HCT116 (cell line): Measurements from ENCODE around the gene CCDC38. TPM values are rescaled to one million over a fixed set of nuclear protein-coding genes. Genes with fewer than 3 reads are reported as not detected.

Source experiments
- ATAC-seq: fragments of 200-7000 bp; cut with Tn5 transposase; 2 replicates; pipeline ENCODE4 v1.9.1; 2020; ENCODE audit warnings: mild to moderate bottlenecking, moderate library complexity
- BruUV-seq: library from RNA; stranded (reverse); fragments of 400-500 nt; replicated peaks from 2 replicates; lab custom pipeline; 2021; lab: Mats Ljungman, UMichigan
- CTCF ChIA-PET: fragments of 300-600 bp; sonication (Branson Sonifier 250); formaldehyde crosslinking; loops from one replicate; lab custom pipeline; 2021; ENCODE audit warnings: antibody characterized with exemption; lab: Charles Lee
- POLR2A ChIA-PET: fragments of 300-600, 350-600 bp; sonication (Branson Sonifier 250); formaldehyde crosslinking; loops from one replicate; lab custom pipeline; 2021; ENCODE audit warnings: antibody characterized with exemption; lab: Charles Lee
- RAD21 ChIA-PET, 2 experiments: fragments of 300-600 bp; sonication (Branson Sonifier 250); formaldehyde crosslinking; loops; one replicate each; lab custom pipeline; 2023; ENCODE audit warnings: low total read pairs in 2 of 2; ENCODE audit not compliant: uncharacterized antibody in 2 of 2, unreplicated experiment in 2 of 2, low non-redundant PET in 1 of 2; lab: Charles Lee
- DNase-seq: peaks from one replicate; pipeline ENCODE4 v3.0.0-alpha.2; 2010; ENCODE audit warnings: low read depth, low spot score
- H2AFZ ChIP-seq: fragments of 200-600 bp; shearing (Covaris generic), sonication (generic); 2 replicates; pipeline ENCODE4 v1.6.1; 2017; ENCODE audit warnings: low read depth, mixed run types, mixed read lengths, antibody characterized with exemption, low read length; ENCODE audit not compliant: poor library complexity, severe bottlenecking
- H3K27ac ChIP-seq: 2 replicates; pipeline ENCODE4 v1.5.1; 2012; ENCODE audit warnings: low read depth, low read length
- H3K27me3 ChIP-seq: fragments of 200-600 bp; sonication (generic); 2 replicates; pipeline ENCODE4 v1.6.1; 2016; ENCODE audit warnings: mixed run types, low read length, mixed read lengths; ENCODE audit not compliant: insufficient read depth
- H3K36me3 ChIP-seq, 2 experiments: fragments of 200-500 bp in 1 of 2; fragments of 200-600 bp in 1 of 2; sonication (Bioruptor generic) in 1 of 2; sonication (generic) in 1 of 2; 2 replicates each; pipeline versions ENCODE4 v1.5.1 to v1.6.1; 2014 to 2016; ENCODE audit warnings: low read length in 2 of 2, inconsistent platforms in 1 of 2, mixed read lengths in 1 of 2, mixed run types in 1 of 2; ENCODE audit not compliant: insufficient read depth in 2 of 2, control insufficient read depth in 1 of 2
- H3K4me1 ChIP-seq, 2 experiments: fragments of 200-600 bp in 1 of 2; sonication (generic) in 1 of 2; 2 replicates each; pipeline versions ENCODE4 v1.5.1 to v1.6.1; 2012 to 2017; ENCODE audit warnings: low read length in 2 of 2, inconsistent platforms in 1 of 2, mild to moderate bottlenecking in 1 of 2, mixed read lengths in 1 of 2, mixed run types in 1 of 2, moderate library complexity in 1 of 2; ENCODE audit not compliant: insufficient read depth in 2 of 2, control insufficient read depth in 1 of 2
- H3K4me2 ChIP-seq: fragments of 200-600 bp; sonication (generic); 2 replicates; pipeline ENCODE4 v1.6.1; 2017; ENCODE audit warnings: mixed run types, low read length, mixed read lengths
- H3K4me3 ChIP-seq, 2 experiments: fragments of 200-600 bp in 1 of 2; sonication (generic) in 1 of 2; replicated peaks in 1 of 2; 2 replicates each; pipeline ENCODE4 v1.5.1; 2011 to 2016; ENCODE audit warnings: low read length in 2 of 2, control low read depth in 1 of 2, low read depth in 1 of 2, mild to moderate bottlenecking in 1 of 2, mixed read lengths in 1 of 2, mixed run types in 1 of 2
- H3K79me2 ChIP-seq: fragments of 200-600 bp; sonication (generic); 2 replicates; pipeline ENCODE4 v1.6.1; 2017; ENCODE audit warnings: mild to moderate bottlenecking, mixed run types, low read length, moderate library complexity, mixed read lengths; ENCODE audit not compliant: insufficient read depth
- H3K9ac ChIP-seq: fragments of 200-600 bp; sonication (generic); 2 replicates; pipeline ENCODE4 v1.6.1; 2016; ENCODE audit warnings: low read length, mixed read lengths
- H3K9me2 ChIP-seq: fragments of 200-600 bp; sonication (generic), shearing (Covaris generic); 2 replicates; pipeline ENCODE4 v1.6.1; 2017; ENCODE audit warnings: mixed run types, mild to moderate bottlenecking, moderate library complexity; ENCODE audit not compliant: insufficient read depth
- H3K9me3 ChIP-seq, 2 experiments: fragments of 200-500 bp in 1 of 2; fragments of 200-600 bp in 1 of 2; sonication (Bioruptor generic) in 1 of 2; sonication (generic) in 1 of 2; 2 replicates each; pipeline ENCODE4 v1.6.1; 2014 to 2017; ENCODE audit warnings: low read length in 2 of 2, mixed read lengths in 2 of 2, inconsistent platforms in 1 of 2, low read depth in 1 of 2, mild to moderate bottlenecking in 1 of 2, mixed run types in 1 of 2, moderate library complexity in 1 of 2; ENCODE audit not compliant: control insufficient read depth in 1 of 2, insufficient read depth in 1 of 2
- H4K20me1 ChIP-seq: fragments of 200-600 bp; sonication (generic), shearing (Covaris generic); 2 replicates; pipeline ENCODE4 v1.6.1; 2017; ENCODE audit warnings: mixed run types, mild to moderate bottlenecking, moderate library complexity; ENCODE audit not compliant: insufficient read depth
- CBX3 ChIP-seq: IDR thresholded peaks from 2 replicates; pipeline ENCODE4 v1.6.1; 2012; ENCODE audit warnings: low read depth
- CEBPB ChIP-seq: IDR thresholded peaks from 2 replicates; pipeline ENCODE4 v1.6.1; 2012; ENCODE audit warnings: low read depth
- CTCF ChIP-seq, 3 experiments: fragments of 200-600 bp in 1 of 3; sonication (generic) in 1 of 3; IDR thresholded peaks in 2 of 3; conservative IDR thresholded peaks in 1 of 3; 2 replicates each; pipeline ENCODE4 v1.5.1; 2012 to 2017; ENCODE audit warnings: low read depth in 2 of 3, low read length in 2 of 3, antibody characterized with exemption in 1 of 3, borderline replicate concordance in 1 of 3, control low read depth in 1 of 3, mild to moderate bottlenecking in 1 of 3, mixed read lengths in 1 of 3, mixed run types in 1 of 3, moderate library complexity in 1 of 3; ENCODE audit not compliant: insufficient read depth in 1 of 3
- ELF1 ChIP-seq: IDR thresholded peaks from 2 replicates; pipeline ENCODE4 v1.6.1; 2012; ENCODE audit warnings: low read depth, borderline replicate concordance
- FOSL1 ChIP-seq: IDR thresholded peaks from 2 replicates; pipeline ENCODE4 v1.6.1; 2012; ENCODE audit warnings: low read depth
- JUND ChIP-seq: IDR thresholded peaks from 2 replicates; pipeline ENCODE4 v1.6.1; 2012
- POLR2AphosphoS5 ChIP-seq: IDR thresholded peaks from 2 replicates; pipeline ENCODE4 v1.6.1; 2011; ENCODE audit warnings: mild to moderate bottlenecking, low read depth, low read length, moderate library complexity
- REST ChIP-seq: IDR thresholded peaks from 2 replicates; pipeline ENCODE4 v1.6.1; 2012; ENCODE audit warnings: low read depth
- SIN3A ChIP-seq: IDR thresholded peaks from 2 replicates; pipeline ENCODE4 v1.6.1; 2012; ENCODE audit warnings: low read depth
- ZNF274 ChIP-seq: fragments of 200-500 bp; sonication (Bioruptor generic); IDR thresholded peaks from 2 replicates; pipeline ENCODE4 v1.6.1; 2014; ENCODE audit warnings: mild to moderate bottlenecking, low read depth, low read length, inconsistent platforms
- intact Hi-C: fragments of 100-400 bp; cut with micrococcal nuclease; formaldehyde crosslinking; loops from 2 replicates; pipeline ENCODE4 v1.10.0; 2022
- total RNA-seq: library from RNA; stranded (reverse); gene quantifications from one replicate; pipeline ENCODE4 v1.2.1, GENCODE V29; 2021; ENCODE audit not compliant: unreplicated experiment
- TF ChIP-seq, protein P1 (sequence below): IDR thresholded peaks from 2 replicates; pipeline ENCODE4 v1.6.1; 2011; ENCODE audit warnings: mild to moderate bottlenecking, low read length, moderate library complexity; ENCODE audit not compliant: insufficient replicate concordance; ENCODE audit errors: extremely low read depth

CCDC38 gene
- total RNA-seq, 1 experiment from 2014 or later: 0.27 TPM

GRCh38 chr12:95838125-95838524, 104.3 kb downstream of the CCDC38 start:
- Histone ChIP-seq H4K20me1 (no peaks in the 10 kb centered on the region), H3K79me2 (no peaks in the 10 kb centered on the region), H3K36me3 (no peaks in the 10 kb centered on the region), H3K9ac (no peak overlapping the region), H3K4me3 (no peak overlapping the region), H3K27ac (no peak overlapping the region), H3K4me1 (peaks cover 7 to 26% of the 10 kb centered on the region in 2 experiments; a peak in 3 of 4 replicates), H3K27me3 (no peaks in the 10 kb centered on the region), H3K9me3 (no peaks in the 10 kb centered on the region), H2AFZ (no peak overlapping the region), H3K9me2 (no peaks in the 10 kb centered on the region), H3K4me2 (no peak overlapping the region)
- POLR2A ChIA-PET: no interaction called here
- TF ChIP-seq SIN3A (no peak), POLR2AphosphoS5 (no peak), REST (no peak), JUND (no peak), ELF1 (no peak), CBX3 (no peak), ZNF274 (no peak), CEBPB (no peak), CTCF (IDR thresholded peaks at IDR 0.05 in 2 of 3, conservative IDR thresholded peaks at IDR 0.05 in 1 of 3; ENCODE audit: borderline replicate concordance in 1 of 3, insufficient read depth in 1 of 3, low read depth in 2 of 3, low read length in 2 of 3) (no peak), FOSL1 (no peak)
- TF ChIP-seq, protein P1, sequence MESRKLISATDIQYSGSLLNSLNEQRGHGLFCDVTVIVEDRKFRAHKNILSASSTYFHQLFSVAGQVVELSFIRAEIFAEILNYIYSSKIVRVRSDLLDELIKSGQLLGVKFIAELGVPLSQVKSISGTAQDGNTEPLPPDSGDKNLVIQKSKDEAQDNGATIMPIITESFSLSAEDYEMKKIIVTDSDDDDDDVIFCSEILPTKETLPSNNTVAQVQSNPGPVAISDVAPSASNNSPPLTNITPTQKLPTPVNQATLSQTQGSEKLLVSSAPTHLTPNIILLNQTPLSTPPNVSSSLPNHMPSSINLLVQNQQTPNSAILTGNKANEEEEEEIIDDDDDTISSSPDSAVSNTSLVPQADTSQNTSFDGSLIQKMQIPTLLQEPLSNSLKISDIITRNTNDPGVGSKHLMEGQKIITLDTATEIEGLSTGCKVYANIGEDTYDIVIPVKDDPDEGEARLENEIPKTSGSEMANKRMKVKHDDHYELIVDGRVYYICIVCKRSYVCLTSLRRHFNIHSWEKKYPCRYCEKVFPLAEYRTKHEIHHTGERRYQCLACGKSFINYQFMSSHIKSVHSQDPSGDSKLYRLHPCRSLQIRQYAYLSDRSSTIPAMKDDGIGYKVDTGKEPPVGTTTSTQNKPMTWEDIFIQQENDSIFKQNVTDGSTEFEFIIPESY: no peak
- intact Hi-C loops: no loop called here
- CTCF ChIA-PET: no interaction called here
- BruUV-seq: no TSS peak
- RAD21 ChIA-PET: no interaction called here
- ATAC-seq: no peak
- no peak for DNase-seq
